HEK293 (cell line): ENCODE results near the gene PNLDC1.

ENCODE experiments used
- CTCF ChIA-PET: fragments of 350-600 bp; formaldehyde crosslinking; extraction: SDS; loops from one replicate; lab custom pipeline; 2021; ENCODE audit warnings: antibody characterized with exemption; lab: Yijun Ruan, JAX
- POLR2A ChIA-PET: fragments of 300-600 bp; formaldehyde crosslinking; extraction: SDS; loops from one replicate; lab custom pipeline; 2020; ENCODE audit warnings: antibody characterized with exemption, inconsistent platforms; lab: Yijun Ruan, JAX
- H3K27ac ChIP-seq: fragments of 200-500 bp; sonication (Bioruptor generic); 2 replicates; pipeline ENCODE4 v1.5.1; 2014; ENCODE audit warnings: low read depth, low read length, control low read depth, inconsistent platforms; ENCODE audit errors: extremely low read depth
- H3K36me3 ChIP-seq, 2 experiments: fragments of 200-500 bp in 1 of 2; sonication (Bioruptor generic) in 1 of 2; 1 replicate in 1 of 2; 2 replicates in 1 of 2; pipeline ENCODE4 v1.5.1; 2014 to 2017; ENCODE audit warnings: inconsistent platforms in 2 of 2, low read length in 2 of 2; ENCODE audit not compliant: control insufficient read depth in 2 of 2, insufficient read depth in 1 of 2
- H3K4me1 ChIP-seq: fragments of 200-500 bp; sonication (Bioruptor generic); 2 replicates; pipeline ENCODE4 v1.5.1; 2014; ENCODE audit warnings: mild to moderate bottlenecking, low read length, inconsistent platforms; ENCODE audit not compliant: control insufficient read depth, insufficient read depth
- H3K4me3 ChIP-seq: 2 replicates; pipeline ENCODE4 v1.5.1; 2011; ENCODE audit warnings: low read depth, mild to moderate bottlenecking, control low read depth, low read length, moderate library complexity
- H3K9me3 ChIP-seq: fragments of 200-500 bp; sonication (Bioruptor generic); 2 replicates; pipeline ENCODE4 v1.5.1; 2014; ENCODE audit warnings: low read depth, low read length, inconsistent platforms; ENCODE audit not compliant: control insufficient read depth, insufficient read depth
- BCL11A ChIP-seq: fragments of 450-650 bp; formaldehyde crosslinking; IDR thresholded peaks from 2 replicates; pipeline ENCODE4 v1.5.1; 2016; ENCODE audit warnings: low read depth, missing biosample characterization, missing genetic modification characterization
- GLIS1 ChIP-seq: fragments of 450-650 bp; formaldehyde crosslinking; IDR thresholded peaks from 2 replicates; pipeline ENCODE4 v1.5.1; 2016; ENCODE audit warnings: missing biosample characterization, missing genetic modification characterization
- IKZF3 ChIP-seq: fragments of 450-650 bp; IDR thresholded peaks from 2 replicates; pipeline ENCODE4 v1.5.0; 2018; ENCODE audit warnings: missing biosample characterization, mild to moderate bottlenecking, missing genetic modification characterization, moderate library complexity
- KLF8 ChIP-seq: fragments of 450-650 bp; formaldehyde crosslinking; IDR thresholded peaks from 2 replicates; pipeline ENCODE4 v1.5.1; 2016; ENCODE audit warnings: missing biosample characterization, missing genetic modification characterization
- MEIS1 ChIP-seq: sonication (generic); formaldehyde crosslinking; IDR thresholded peaks from 2 replicates; pipeline ENCODE4 v1.8.1; 2022; ENCODE audit warnings: missing genetic modification reagents, mild to moderate bottlenecking, borderline replicate concordance
- OSR2 ChIP-seq: fragments of 450-650 bp; formaldehyde crosslinking; IDR thresholded peaks from 2 replicates; pipeline ENCODE4 v1.5.1; 2016; ENCODE audit warnings: missing biosample characterization, missing genetic modification characterization
- PRDM1 ChIP-seq: fragments of 450-650 bp; formaldehyde crosslinking; IDR thresholded peaks from 2 replicates; pipeline ENCODE4; 2016; ENCODE audit warnings: missing biosample characterization, missing genetic modification characterization
- SCRT2 ChIP-seq: fragments of 450-650 bp; formaldehyde crosslinking; IDR thresholded peaks from 2 replicates; pipeline ENCODE4 v1.5.1; 2016; ENCODE audit warnings: missing biosample characterization, missing genetic modification characterization
- ZBTB1 ChIP-seq: fragments of 450-650 bp; formaldehyde crosslinking; IDR thresholded peaks from 2 replicates; pipeline ENCODE4 v1.5.1; 2016; ENCODE audit warnings: missing biosample characterization, missing genetic modification characterization
- ZBTB44 ChIP-seq: fragments of 450-650 bp; IDR thresholded peaks from 2 replicates; pipeline ENCODE4 v1.5.1; 2018; ENCODE audit warnings: missing biosample characterization, mild to moderate bottlenecking, missing genetic modification characterization
- ZBTB48 ChIP-seq: fragments of 450-650 bp; formaldehyde crosslinking; IDR thresholded peaks from 2 replicates; pipeline ENCODE4 v1.5.1; 2016; ENCODE audit warnings: missing biosample characterization, missing genetic modification characterization
- ZBTB6 ChIP-seq: fragments of 450-650 bp; formaldehyde crosslinking; IDR thresholded peaks from 2 replicates; pipeline ENCODE4 v1.5.1; 2017; ENCODE audit warnings: missing biosample characterization, missing genetic modification characterization
- ZNF211 ChIP-seq: fragments of 450-650 bp; formaldehyde crosslinking; IDR thresholded peaks from 2 replicates; pipeline ENCODE4 v1.5.1; 2016; ENCODE audit warnings: low read depth, missing biosample characterization, missing genetic modification characterization
- ZNF24 ChIP-seq: fragments of 450-650 bp; formaldehyde crosslinking; IDR thresholded peaks from 2 replicates; pipeline ENCODE4 v1.5.1; 2016; ENCODE audit warnings: missing biosample characterization, missing genetic modification characterization
- ZNF48 ChIP-seq: fragments of 450-650 bp; formaldehyde crosslinking; IDR thresholded peaks from 2 replicates; pipeline ENCODE4 v1.5.1; 2016; ENCODE audit warnings: missing biosample characterization, missing genetic modification characterization
- ZNF600 ChIP-seq: fragments of 450-650 bp; formaldehyde crosslinking; IDR thresholded peaks from 2 replicates; pipeline ENCODE4 v1.5.1; 2016; ENCODE audit warnings: missing biosample characterization, missing genetic modification characterization
- ZNF670 ChIP-seq: fragments of 450-650 bp; formaldehyde crosslinking; IDR thresholded peaks from 2 replicates; pipeline ENCODE4 v1.5.1; 2016; ENCODE audit warnings: missing biosample characterization, missing genetic modification characterization, low read depth
- ZSCAN4 ChIP-seq: fragments of 450-650 bp; formaldehyde crosslinking; IDR thresholded peaks from 2 replicates; pipeline ENCODE4 v1.5.1; 2017; ENCODE audit warnings: missing biosample characterization, missing genetic modification characterization
- TF ChIP-seq, protein P1 (sequence below): fragments of 450-650 bp; formaldehyde crosslinking; optimal IDR thresholded peaks from 2 replicates; pipeline ENCODE3; 2016; ENCODE audit warnings: missing biosample characterization, mild to moderate bottlenecking, missing genetic modification characterization
- TF ChIP-seq, protein P2 (sequence below): fragments of 450-650 bp; formaldehyde crosslinking; IDR thresholded peaks from 2 replicates; pipeline ENCODE4 v1.5.1; 2016; ENCODE audit warnings: missing biosample characterization, missing genetic modification characterization
- TF ChIP-seq, protein P3 (sequence below): fragments of 450-650 bp; formaldehyde crosslinking; IDR thresholded peaks from 2 replicates; pipeline ENCODE4; 2016; ENCODE audit warnings: missing biosample characterization, missing genetic modification characterization

PNLDC1 gene

GRCh38 chr6:159759645-159760044 lies 40.4 kb upstream of the PNLDC1 start (continued):
- TF ChIP-seq ZSCAN4 (tag by site-specific recombination) (no peak), KLF8 (tag by site-specific recombination) (peak; percentile 34; the same call in 1 of the 2 replicates), GLIS1 (tag by site-specific recombination) (no peak), ZNF24 (no peak), ZNF211 (no peak), ZBTB6 (tag by site-specific recombination) (peak; percentile 98), OSR2 (peak; percentile 79), ZBTB44 (tag by site-specific recombination) (peak; percentile 76), ZBTB1 (tag by site-specific recombination) (no peak)
- TF ChIP-seq, protein P1, sequence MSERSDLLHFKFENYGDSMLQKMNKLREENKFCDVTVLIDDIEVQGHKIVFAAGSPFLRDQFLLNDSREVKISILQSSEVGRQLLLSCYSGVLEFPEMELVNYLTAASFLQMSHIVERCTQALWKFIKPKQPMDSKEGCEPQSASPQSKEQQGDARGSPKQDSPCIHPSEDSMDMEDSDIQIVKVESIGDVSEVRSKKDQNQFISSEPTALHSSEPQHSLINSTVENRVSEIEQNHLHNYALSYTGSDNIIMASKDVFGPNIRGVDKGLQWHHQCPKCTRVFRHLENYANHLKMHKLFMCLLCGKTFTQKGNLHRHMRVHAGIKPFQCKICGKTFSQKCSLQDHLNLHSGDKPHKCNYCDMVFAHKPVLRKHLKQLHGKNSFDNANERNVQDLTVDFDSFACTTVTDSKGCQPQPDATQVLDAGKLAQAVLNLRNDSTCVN (tag by site-specific recombination) = no peak
- TF ChIP-seq, protein P2, sequence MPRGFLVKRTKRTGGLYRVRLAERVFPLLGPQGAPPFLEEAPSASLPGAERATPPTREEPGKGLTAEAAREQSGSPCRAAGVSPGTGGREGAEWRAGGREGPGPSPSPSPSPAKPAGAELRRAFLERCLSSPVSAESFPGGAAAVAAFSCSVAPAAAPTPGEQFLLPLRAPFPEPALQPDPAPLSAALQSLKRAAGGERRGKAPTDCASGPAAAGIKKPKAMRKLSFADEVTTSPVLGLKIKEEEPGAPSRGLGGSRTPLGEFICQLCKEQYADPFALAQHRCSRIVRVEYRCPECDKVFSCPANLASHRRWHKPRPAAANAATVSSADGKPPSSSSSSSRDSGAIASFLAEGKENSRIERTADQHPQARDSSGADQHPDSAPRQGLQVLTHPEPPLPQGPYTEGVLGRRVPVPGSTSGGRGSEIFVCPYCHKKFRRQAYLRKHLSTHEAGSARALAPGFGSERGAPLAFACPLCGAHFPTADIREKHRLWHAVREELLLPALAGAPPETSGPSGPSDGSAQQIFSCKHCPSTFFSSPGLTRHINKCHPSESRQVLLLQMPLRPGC (tag by site-specific recombination) = peak; percentile 59; the same call in 1 of the 2 replicates
- TF ChIP-seq, protein P3, sequence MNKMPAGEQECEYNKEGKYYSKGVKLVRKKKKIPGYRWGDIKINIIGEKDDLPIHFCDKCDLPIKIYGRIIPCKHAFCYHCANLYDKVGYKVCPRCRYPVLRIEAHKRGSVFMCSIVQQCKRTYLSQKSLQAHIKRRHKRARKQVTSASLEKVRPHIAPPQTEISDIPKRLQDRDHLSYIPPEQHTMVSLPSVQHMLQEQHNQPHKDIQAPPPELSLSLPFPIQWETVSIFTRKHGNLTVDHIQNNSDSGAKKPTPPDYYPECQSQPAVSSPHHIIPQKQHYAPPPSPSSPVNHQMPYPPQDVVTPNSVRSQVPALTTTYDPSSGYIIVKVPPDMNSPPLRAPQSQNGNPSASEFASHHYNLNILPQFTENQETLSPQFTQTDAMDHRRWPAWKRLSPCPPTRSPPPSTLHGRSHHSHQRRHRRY (tag by site-specific recombination) = no peak

DNA sequence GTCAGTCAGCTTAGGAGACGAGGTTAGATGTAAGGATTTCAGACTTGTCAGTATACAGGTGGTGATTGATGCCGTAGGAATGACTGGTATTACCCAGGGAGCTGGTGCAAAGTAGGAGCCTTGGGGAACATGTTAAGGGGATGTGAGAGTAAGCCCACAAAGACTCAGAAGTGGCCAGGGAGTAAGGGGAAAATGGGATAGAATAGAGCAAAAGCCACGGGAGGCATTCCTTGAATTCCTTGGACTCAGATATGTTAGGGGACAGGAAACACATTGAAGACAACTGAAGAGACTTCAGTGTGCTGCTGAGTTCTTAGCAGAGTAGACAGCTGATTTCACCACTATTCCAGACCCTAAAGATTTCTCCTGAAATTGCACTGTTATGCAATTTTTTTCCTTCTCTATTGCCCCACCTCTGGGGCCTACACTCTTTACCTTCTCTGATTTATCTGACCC lies 39.4 kb upstream of the PNLDC1 start:
- H3K4me1 ChIP-seq = no peaks in the 10 kb centered on the region
- H3K36me3 ChIP-seq = peaks cover 14 to 60% of the 10 kb centered on the region in 2 experiments
- TF ChIP-seq ZBTB1 (tag by site-specific recombination) (no peak), BCL11A (no peak), ZNF600 (tag by site-specific recombination) (peak; percentile 89), ZBTB48 (tag by site-specific recombination) (peak; percentile 94), ZNF48 (tag by site-specific recombination) (no peak), PRDM1 (tag by site-specific recombination) (peak; percentile 72), SCRT2 (tag by site-specific recombination) (peak; percentile 90), GLIS1 (tag by site-specific recombination) (peak; percentile 69), MEIS1 (CRISPR knock-in tag) (no peak), ZNF670 (tag by site-specific recombination) (no peak), IKZF3 (tag by site-specific recombination) (peak; percentile 74)
- TF ChIP-seq, all 188 proteins: peak for 6
- Histone ChIP-seq H3K27ac (peak overlapping the region; percentile 90; the same call in 1 of the 2 replicates), H3K9me3 (no peaks in the 10 kb centered on the region), H3K4me3 (peak overlapping the region; percentile 64)
- CTCF ChIA-PET = interaction anchor here (1.0 to 1.9 kb wide), 3 partner anchors 9 to 72 kb away, joined by 3 to 5 read pairs (median 4); no protein-coding TSS in a partner anchor
- POLR2A ChIA-PET = interaction anchor here (1.1 to 6.3 kb wide), 4 partner anchors 26 to 68 kb away, joined by 4 to 88 read pairs (median 36); partner anchors contain the start of genes MRPL18, TCP1 and WTAP
